ENCODE measurements around the gene APEH. TPM values are rescaled to one million over a fixed set of nuclear protein-coding genes. Genes with fewer than 3 reads are reported as not detected.

APEH gene
- total RNA-seq, 1 experiment from 2014 or later = 246 TPM

- Histone ChIP-seq H3K27me3 (ENCODE audit: insufficient read depth, low read length) (no peaks in the 10 kb centered on the region), H3K9me3 (ENCODE audit: control insufficient read depth in 1 of 2, insufficient read depth in 1 of 2, low read depth in 1 of 2, low read length in 2 of 2) (no peaks in the 10 kb centered on the region), H3K4me3 (replicated peaks in 1 of 2; ENCODE audit: low read depth in 1 of 2, low read length in 2 of 2) (no peak overlapping the region), H3K27ac (ENCODE audit: low read depth, low read length) (no peak overlapping the region), H3K79me2 (ENCODE audit: insufficient read depth, low read length) (no peaks in the 10 kb centered on the region), H3K4me2 (ENCODE audit: low read length) (no peak overlapping the region), H3K9me2 (ENCODE audit: insufficient read depth) (no peaks in the 10 kb centered on the region), H2AFZ (ENCODE audit: low read depth, low read length, poor library complexity, severe bottlenecking) (no peak overlapping the region), H3K36me3 (ENCODE audit: control insufficient read depth in 1 of 2, insufficient read depth in 2 of 2, low read length in 2 of 2) (peaks cover 0 to 4% of the 10 kb centered on the region in 2 experiments; a peak in 1 of 4 replicates), H3K4me1 (ENCODE audit: control insufficient read depth in 1 of 2, insufficient read depth in 2 of 2, low read length in 2 of 2) (no peaks in the 10 kb centered on the region), H3K9ac (ENCODE audit: low read length) (no peak overlapping the region), H4K20me1 (ENCODE audit: insufficient read depth) (no peaks in the 10 kb centered on the region)
- ChIA-PET CTCF (no interaction called here), POLR2A (no interaction called here), RAD21 (ENCODE audit: low non-redundant PET in 1 of 2, low total read pairs in 2 of 2, uncharacterized antibody in 2 of 2, unreplicated experiment in 2 of 2) (no interaction called here)
- ATAC-seq (no peak), DNase-seq (ENCODE audit: low read depth, low spot score) (no peak)
- intact Hi-C loops (cut with micrococcal nuclease) = no loop called here
- TF ChIP-seq YY1 (IDR thresholded peaks at IDR 0.05; ENCODE audit: extremely low read depth, insufficient replicate concordance, low read depth, low read length) (no peak), TCF7L2 (IDR thresholded peaks at IDR 0.05; ENCODE audit: borderline replicate concordance, extremely low read depth, insufficient read depth, insufficient read length) (no peak)
- no TSS peak for BruUV-seq (replicated peaks)
Measured at GRCh38 chr3:49705390-49705960, 31.3 kb downstream of the APEH start.

GRCh38 chr3:49706456-49707112, 32.4 kb downstream of the APEH start:
- BruUV-seq (replicated peaks) = no TSS peak
- Histone ChIP-seq H3K36me3 (ENCODE audit: control insufficient read depth in 1 of 2, insufficient read depth in 2 of 2, low read length in 2 of 2) (peaks cover 0 to 4% of the 10 kb centered on the region in 2 experiments; a peak in 2 of 4 replicates), H3K4me3 (replicated peaks in 1 of 2; ENCODE audit: low read depth in 1 of 2, low read length in 2 of 2) (no peak overlapping the region), H3K27ac (ENCODE audit: low read depth, low read length) (no peak overlapping the region), H3K79me2 (ENCODE audit: insufficient read depth, low read length) (no peaks in the 10 kb centered on the region), H3K9me3 (ENCODE audit: control insufficient read depth in 1 of 2, insufficient read depth in 1 of 2, low read depth in 1 of 2, low read length in 2 of 2) (no peaks in the 10 kb centered on the region), H3K27me3 (ENCODE audit: insufficient read depth, low read length) (no peaks in the 10 kb centered on the region), H3K4me1 (ENCODE audit: control insufficient read depth in 1 of 2, insufficient read depth in 2 of 2, low read length in 2 of 2) (no peaks in the 10 kb centered on the region), H3K9ac (ENCODE audit: low read length) (no peak overlapping the region), H3K9me2 (ENCODE audit: insufficient read depth) (no peaks in the 10 kb centered on the region), H3K4me2 (ENCODE audit: low read length) (no peak overlapping the region), H4K20me1 (ENCODE audit: insufficient read depth) (no peaks in the 10 kb centered on the region), H2AFZ (ENCODE audit: low read depth, low read length, poor library complexity, severe bottlenecking) (no peak overlapping the region)
- TF ChIP-seq, protein P1, sequence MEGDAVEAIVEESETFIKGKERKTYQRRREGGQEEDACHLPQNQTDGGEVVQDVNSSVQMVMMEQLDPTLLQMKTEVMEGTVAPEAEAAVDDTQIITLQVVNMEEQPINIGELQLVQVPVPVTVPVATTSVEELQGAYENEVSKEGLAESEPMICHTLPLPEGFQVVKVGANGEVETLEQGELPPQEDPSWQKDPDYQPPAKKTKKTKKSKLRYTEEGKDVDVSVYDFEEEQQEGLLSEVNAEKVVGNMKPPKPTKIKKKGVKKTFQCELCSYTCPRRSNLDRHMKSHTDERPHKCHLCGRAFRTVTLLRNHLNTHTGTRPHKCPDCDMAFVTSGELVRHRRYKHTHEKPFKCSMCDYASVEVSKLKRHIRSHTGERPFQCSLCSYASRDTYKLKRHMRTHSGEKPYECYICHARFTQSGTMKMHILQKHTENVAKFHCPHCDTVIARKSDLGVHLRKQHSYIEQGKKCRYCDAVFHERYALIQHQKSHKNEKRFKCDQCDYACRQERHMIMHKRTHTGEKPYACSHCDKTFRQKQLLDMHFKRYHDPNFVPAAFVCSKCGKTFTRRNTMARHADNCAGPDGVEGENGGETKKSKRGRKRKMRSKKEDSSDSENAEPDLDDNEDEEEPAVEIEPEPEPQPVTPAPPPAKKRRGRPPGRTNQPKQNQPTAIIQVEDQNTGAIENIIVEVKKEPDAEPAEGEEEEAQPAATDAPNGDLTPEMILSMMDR (IDR thresholded peaks at IDR 0.05 in 2 of 3, conservative IDR thresholded peaks at IDR 0.05 in 1 of 3; ENCODE audit: borderline replicate concordance in 1 of 3, insufficient read depth in 1 of 3, low read depth in 2 of 3, low read length in 2 of 3) = no peak
- no peak for TF ChIP-seq EZH2 (IDR thresholded peaks at IDR 0.05)
- no peak for TF ChIP-seq FOSL1 (IDR thresholded peaks at IDR 0.05; ENCODE audit: low read depth)
- TF ChIP-seq, protein P2, sequence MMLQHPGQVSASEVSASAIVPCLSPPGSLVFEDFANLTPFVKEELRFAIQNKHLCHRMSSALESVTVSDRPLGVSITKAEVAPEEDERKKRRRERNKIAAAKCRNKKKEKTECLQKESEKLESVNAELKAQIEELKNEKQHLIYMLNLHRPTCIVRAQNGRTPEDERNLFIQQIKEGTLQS (IDR thresholded peaks at IDR 0.05) = no peak
- no peak for TF ChIP-seq ZFX (IDR thresholded peaks at IDR 0.05)
- no peak for TF ChIP-seq ELF1 (IDR thresholded peaks at IDR 0.05; ENCODE audit: borderline replicate concordance, low read depth)
- no peak for TF ChIP-seq SP1 (IDR thresholded peaks at IDR 0.05; ENCODE audit: low read depth)
- TF ChIP-seq YY1 (IDR thresholded peaks at IDR 0.05; ENCODE audit: extremely low read depth, insufficient replicate concordance, low read depth, low read length) = no peak
- ChIA-PET RAD21 (ENCODE audit: low non-redundant PET in 1 of 2, low total read pairs in 2 of 2, uncharacterized antibody in 2 of 2, unreplicated experiment in 2 of 2) (no interaction called here), CTCF (no interaction called here), POLR2A (interaction anchor here (0.6 kb wide), 1 partner anchor 88 kb away, joined by 3 read pairs; no protein-coding TSS in a partner anchor)
- DNase-seq (ENCODE audit: low read depth, low spot score) (no peak), ATAC-seq (no peak)
- intact Hi-C loops (cut with micrococcal nuclease) = no loop called here

All from HCT116 (cell line).